Measurements from ENCODE around the gene CRAMP1. TPM values are rescaled to one million over a fixed set of nuclear protein-coding genes. Genes with fewer than 3 reads are reported as not detected.

The CRAMP1 gene
- total RNA-seq, 1 donor from 2014 or later, result 10.7 TPM

GRCh38 chr16:1571012-1571671 lies 41.0 kb upstream of the CRAMP1 start:
- Histone ChIP-seq H3K4me3 (ENCODE audit: low read depth, low read length) (no peak overlapping the region), H3K27me3 (ENCODE audit: control insufficient read depth, insufficient read depth, low read length) (no peaks in the 10 kb centered on the region)
- no peak for TF ChIP-seq CTCF (IDR thresholded peaks at IDR 0.05; ENCODE audit: insufficient read depth, low read length, poor library complexity, severe bottlenecking)

GRCh38 chr16:1572673-1573072 lies 39.5 kb upstream of the CRAMP1 start:
- Histone ChIP-seq H3K36me3 (ENCODE audit: control insufficient read depth, insufficient read depth, low read length) (no peaks in the 10 kb centered on the region), H3K4me3 (ENCODE audit: low read depth, low read length) (no peak overlapping the region), H3K27me3 (ENCODE audit: control insufficient read depth, insufficient read depth, low read length) (no peaks in the 10 kb centered on the region)
- TF ChIP-seq CTCF (IDR thresholded peaks at IDR 0.05; ENCODE audit: insufficient read depth, low read length, poor library complexity, severe bottlenecking), result no peak
- DNase-seq (ENCODE audit: low read depth), result no peak

More at GRCh38 chr16:1571012-1571671, 41.0 kb upstream of the CRAMP1 start:
- no peaks in the 10 kb centered on the region for H3K36me3 ChIP-seq (ENCODE audit: control insufficient read depth, insufficient read depth, low read length)
- no peak for DNase-seq (ENCODE audit: low read depth)

GRCh38 chr16:1573301-1573700 lies 38.9 kb upstream of the CRAMP1 start:
- Histone ChIP-seq H3K4me3 (ENCODE audit: low read depth, low read length) (no peak overlapping the region), H3K36me3 (ENCODE audit: control insufficient read depth, insufficient read depth, low read length) (no peaks in the 10 kb centered on the region), H3K27me3 (ENCODE audit: control insufficient read depth, insufficient read depth, low read length) (no peaks in the 10 kb centered on the region)
- DNase-seq (ENCODE audit: low read depth), result no peak
- no peak for TF ChIP-seq CTCF (IDR thresholded peaks at IDR 0.05; ENCODE audit: insufficient read depth, low read length, poor library complexity, severe bottlenecking)

- no peak for DNase-seq (ENCODE audit: low read depth)
- TF ChIP-seq CTCF (IDR thresholded peaks at IDR 0.05; ENCODE audit: insufficient read depth, low read length, poor library complexity, severe bottlenecking), result no peak
- Histone ChIP-seq H3K4me3 (ENCODE audit: low read depth, low read length) (no peak overlapping the region), H3K36me3 (ENCODE audit: control insufficient read depth, insufficient read depth, low read length) (no peaks in the 10 kb centered on the region), H3K27me3 (ENCODE audit: control insufficient read depth, insufficient read depth, low read length) (no peaks in the 10 kb centered on the region)
Observed at GRCh38 chr16:1575578-1575977, 36.6 kb upstream of the CRAMP1 start.

- DNase-seq (ENCODE audit: low read depth), result no peak
- no peak for TF ChIP-seq CTCF (IDR thresholded peaks at IDR 0.05; ENCODE audit: insufficient read depth, low read length, poor library complexity, severe bottlenecking)
- Histone ChIP-seq H3K36me3 (ENCODE audit: control insufficient read depth, insufficient read depth, low read length) (peaks cover 1% of the 10 kb centered on the region), H3K4me3 (ENCODE audit: low read depth, low read length) (no peak overlapping the region), H3K27me3 (ENCODE audit: control insufficient read depth, insufficient read depth, low read length) (no peaks in the 10 kb centered on the region)
Observed at GRCh38 chr16:1579214-1579613, 32.9 kb upstream of the CRAMP1 start.

GRCh38 chr16:1580256-1580655 lies 31.9 kb upstream of the CRAMP1 start:
- H3K36me3 ChIP-seq (ENCODE audit: control insufficient read depth, insufficient read depth, low read length), result peaks cover 1% of the 10 kb centered on the region
- H3K27me3 ChIP-seq (ENCODE audit: control insufficient read depth, insufficient read depth, low read length), result no peaks in the 10 kb centered on the region
- DNase-seq (ENCODE audit: low read depth), result no peak
- no peak for TF ChIP-seq CTCF (IDR thresholded peaks at IDR 0.05; ENCODE audit: insufficient read depth, low read length, poor library complexity, severe bottlenecking)
- H3K4me3 ChIP-seq (ENCODE audit: low read depth, low read length), result no peak overlapping the region

Measured in kidney epithelial cell (primary cell).